ENCODE results near the gene MALSU1. TPM values are rescaled to one million over a fixed set of nuclear protein-coding genes. Genes with fewer than 3 reads are reported as not detected.

Gene MALSU1
- 74.7 TPM for total RNA-seq

DNA sequence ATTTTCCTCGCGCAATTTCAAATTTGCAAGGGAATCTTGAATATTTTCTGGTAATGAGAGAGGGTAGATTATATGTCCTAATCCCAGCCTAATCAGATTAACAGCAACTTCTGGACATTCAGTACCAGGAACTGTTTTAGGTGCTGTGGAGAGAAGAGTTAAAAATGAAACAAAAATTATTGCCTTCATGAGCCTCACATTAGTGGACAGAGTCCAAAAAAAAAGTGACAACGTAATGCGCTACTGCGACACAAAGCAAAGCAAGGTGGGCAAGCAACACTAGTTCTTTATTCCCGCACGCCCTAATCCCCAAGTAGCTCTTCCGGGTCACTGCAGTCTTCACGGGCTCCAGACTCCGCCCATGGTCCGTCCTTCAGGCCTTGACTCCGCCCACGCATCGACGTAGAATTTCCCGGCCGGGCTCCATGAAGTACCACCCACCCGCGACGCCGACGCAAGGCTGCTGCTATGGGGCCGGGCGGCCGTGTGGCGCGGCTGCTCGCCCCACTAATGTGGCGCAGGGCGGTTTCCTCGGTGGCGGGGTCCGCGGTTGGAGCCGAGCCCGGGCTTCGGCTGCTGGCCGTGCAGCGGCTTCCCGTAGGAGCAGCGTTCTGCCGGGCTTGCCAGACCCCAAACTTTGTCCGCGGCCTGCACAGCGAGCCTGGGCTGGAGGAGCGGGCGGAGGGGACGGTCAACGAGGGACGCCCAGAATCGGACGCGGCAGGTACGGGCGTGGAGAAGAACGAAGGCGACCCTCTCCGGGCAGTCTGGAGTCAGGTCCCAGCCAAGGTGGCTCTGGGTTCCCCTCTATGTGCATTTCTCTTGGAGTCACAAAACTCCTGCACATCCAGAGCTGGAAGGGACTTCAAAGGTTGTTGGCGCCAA, at the start of gene MALSU1:
TSS of gene MALSU1 (plus strand) at position 455 of the 885 bp plus-strand sequence. CDS start at position 469, 14 bp downstream.

Other genes with a start within 250 kb of the MALSU1 start
- gene KLHL7, start 193.6 kb upstream of the MALSU1 start, total RNA-seq = 52.7 TPM
- 56.9 TPM for gene NUP42, start 117.3 kb upstream of the MALSU1 start, total RNA-seq
- gene GPNMB, start 52.6 kb upstream of the MALSU1 start, total RNA-seq = 31.2 TPM
- 43.4 TPM for gene IGF2BP3, start 171.2 kb downstream of the MALSU1 start, total RNA-seq
- 69.4 TPM for gene TRA2A, start 232.6 kb downstream of the MALSU1 start, total RNA-seq

Measured in metanephros (tissue), 1 donor.